Liver (tissue), 9 donors: ENCODE results near the gene TMEM125. TPM values are rescaled to one million over a fixed set of nuclear protein-coding genes. Genes with fewer than 3 reads are reported as not detected.

Source experiments
- DNase-seq: peaks from one replicate; pipeline ENCODE4 v3.0.0-alpha.2; 2017; ENCODE audit warnings: low spot score
- H3K27ac ChIP-seq, 2 donors: one replicate each; pipeline ENCODE4 v1.7.0; 2013; ENCODE audit warnings: inconsistent platforms in 2 of 2, low read length in 2 of 2, control low read depth in 1 of 2, low read depth in 1 of 2, mild to moderate bottlenecking in 1 of 2
- H3K27me3 ChIP-seq, 4 donors: one replicate each; pipeline versions ENCODE4 v1.6.1 to v1.7.0; 2013; ENCODE audit warnings: low read length in 3 of 4, inconsistent platforms in 1 of 4, mild to moderate bottlenecking in 1 of 4, moderate library complexity in 1 of 4; ENCODE audit not compliant: control insufficient read depth in 4 of 4, insufficient read depth in 4 of 4
- H3K36me3 ChIP-seq, 4 donors: one replicate each; pipeline versions ENCODE4 v1.6.1 to v1.7.0; 2013; ENCODE audit warnings: low read length in 3 of 4, mild to moderate bottlenecking in 3 of 4, low read depth in 1 of 4, moderate library complexity in 1 of 4; ENCODE audit not compliant: control insufficient read depth in 4 of 4, insufficient read depth in 3 of 4
- H3K4me1 ChIP-seq, 4 donors: one replicate each; pipeline versions ENCODE4 v1.6.1 to v1.7.0; 2013; ENCODE audit warnings: low read length in 3 of 4, mild to moderate bottlenecking in 3 of 4, moderate library complexity in 1 of 4; ENCODE audit not compliant: control insufficient read depth in 4 of 4, insufficient read depth in 4 of 4
- H3K4me3 ChIP-seq, 3 donors: one replicate each; pipeline versions ENCODE4 v1.6.1 to v1.7.0; 2013; ENCODE audit warnings: low read length in 3 of 3, control low read depth in 1 of 3, low read depth in 1 of 3, mild to moderate bottlenecking in 1 of 3
- H3K9ac ChIP-seq, 2 donors: one replicate each; pipeline ENCODE4 v1.7.0; 2013; ENCODE audit warnings: low read length in 2 of 2, mild to moderate bottlenecking in 2 of 2, moderate library complexity in 2 of 2, control low read depth in 1 of 2, low read depth in 1 of 2
- H3K9me3 ChIP-seq, 4 donors: one replicate each; pipeline versions ENCODE4 v1.6.1 to v1.7.0; 2013; ENCODE audit warnings: low read length in 3 of 4; ENCODE audit not compliant: control insufficient read depth in 4 of 4
- EGR1 ChIP-seq, 2 donors: IDR thresholded peaks; 2 replicates each; pipeline ENCODE4 v1.6.1; 2016 to 2018; ENCODE audit warnings: antibody characterized with exemption in 2 of 2, low read depth in 2 of 2
- FOXA1 ChIP-seq: IDR thresholded peaks from 2 replicates; pipeline ENCODE4 v1.6.1; 2016; ENCODE audit warnings: antibody characterized with exemption
- FOXA2 ChIP-seq: IDR thresholded peaks from 2 replicates; pipeline ENCODE4 v1.6.1; 2016; ENCODE audit warnings: antibody characterized with exemption
- GABPA ChIP-seq, 2 donors: IDR thresholded peaks in 1 of 2; conservative IDR thresholded peaks in 1 of 2; 2 replicates each; pipeline ENCODE4 v1.6.1; 2016; ENCODE audit warnings: antibody characterized with exemption in 2 of 2, mild to moderate bottlenecking in 1 of 2, moderate library complexity in 1 of 2
- HNF4A ChIP-seq, 2 donors: conservative IDR thresholded peaks; 2 replicates each; pipeline ENCODE4 v1.6.1; 2016; ENCODE audit warnings: antibody characterized with exemption in 2 of 2, mild to moderate bottlenecking in 2 of 2
- HNF4G ChIP-seq: IDR thresholded peaks from 2 replicates; pipeline ENCODE4 v1.6.1; 2016; ENCODE audit warnings: antibody characterized with exemption
- NR2F2 ChIP-seq: IDR thresholded peaks from 2 replicates; pipeline ENCODE4 v1.6.1; 2016; ENCODE audit warnings: antibody characterized with exemption
- RAD21 ChIP-seq, 2 donors: IDR thresholded peaks; 2 replicates each; pipeline ENCODE4 v1.6.1; 2016; ENCODE audit warnings: antibody characterized with exemption in 2 of 2, mild to moderate bottlenecking in 2 of 2
- RXRA ChIP-seq, 2 donors: IDR thresholded peaks; 2 replicates each; pipeline ENCODE4 v1.6.1; 2017 to 2018; ENCODE audit warnings: antibody characterized with exemption in 2 of 2, mild to moderate bottlenecking in 1 of 2
- SP1 ChIP-seq: IDR thresholded peaks from 2 replicates; pipeline ENCODE4 v1.6.1; 2018; ENCODE audit warnings: antibody characterized with exemption, mild to moderate bottlenecking
- TAF1 ChIP-seq: conservative IDR thresholded peaks from 2 replicates; pipeline ENCODE4 v1.6.1; 2016; ENCODE audit warnings: antibody characterized with exemption, mild to moderate bottlenecking
- YY1 ChIP-seq: IDR thresholded peaks from 2 replicates; pipeline ENCODE4 v1.6.1; 2016; ENCODE audit warnings: antibody characterized with exemption, mild to moderate bottlenecking
- WGBS: extraction: QIAGEN DNeasy Blood & Tissue Kit; methylation state at CpG from one replicate; pipeline ENCODE4 v1.1.7; 2013; 5-methylcytosine and 5-hydroxymethylcytosine counted together
- polyA plus RNA-seq, 2 donors: library from polyadenylated mRNA; stranded (reverse) in 1 of 2; unstranded in 1 of 2; fragments of 200-250 nt in 1 of 2; fragments of >200 nt in 1 of 2; fragmentation: Nextera tagmentation in 1 of 2; extraction: Ambion mirVana in 1 of 2; gene quantifications; one replicate each; pipeline versions ENCODE4 v1.2.1 to v1.2.3, GENCODE V29; 2013 to 2015
- total RNA-seq, 2 donors: library from RNA; depleted of rRNA; stranded (reverse); fragments of >200 nt; gene quantifications; one replicate each; pipeline ENCODE4 v1.2.3, GENCODE V29; 2014
- TF ChIP-seq, protein P1 (sequence below): fragments of 150-350 bp; IDR thresholded peaks from 2 replicates; pipeline ENCODE4 v1.5.1; 2017; ENCODE audit warnings: improper control_type of control experiment, low read depth, low read length; ENCODE audit not compliant: missing input control
- TF ChIP-seq, protein P2 (sequence below): IDR thresholded peaks from 2 replicates; pipeline ENCODE4 v1.6.1; 2016; ENCODE audit warnings: antibody characterized with exemption
- TF ChIP-seq, protein P3 (sequence below): IDR thresholded peaks from 2 replicates; pipeline ENCODE4 v1.6.1; 2016; ENCODE audit warnings: antibody characterized with exemption
- TF ChIP-seq, protein P4 (sequence below): IDR thresholded peaks from 2 replicates; pipeline ENCODE4 v1.6.1; 2016; ENCODE audit warnings: antibody characterized with exemption, mild to moderate bottlenecking
- donor health status: healthy.
- donor health status: healthy.
- donor health status: healthy.
- donor health status: healthy.
- donor health status: healthy.

TMEM125 gene
- total and polyA plus RNA-seq, 4 donors, result 0.21 to 1.0 (median 0.69) TPM

DNA sequence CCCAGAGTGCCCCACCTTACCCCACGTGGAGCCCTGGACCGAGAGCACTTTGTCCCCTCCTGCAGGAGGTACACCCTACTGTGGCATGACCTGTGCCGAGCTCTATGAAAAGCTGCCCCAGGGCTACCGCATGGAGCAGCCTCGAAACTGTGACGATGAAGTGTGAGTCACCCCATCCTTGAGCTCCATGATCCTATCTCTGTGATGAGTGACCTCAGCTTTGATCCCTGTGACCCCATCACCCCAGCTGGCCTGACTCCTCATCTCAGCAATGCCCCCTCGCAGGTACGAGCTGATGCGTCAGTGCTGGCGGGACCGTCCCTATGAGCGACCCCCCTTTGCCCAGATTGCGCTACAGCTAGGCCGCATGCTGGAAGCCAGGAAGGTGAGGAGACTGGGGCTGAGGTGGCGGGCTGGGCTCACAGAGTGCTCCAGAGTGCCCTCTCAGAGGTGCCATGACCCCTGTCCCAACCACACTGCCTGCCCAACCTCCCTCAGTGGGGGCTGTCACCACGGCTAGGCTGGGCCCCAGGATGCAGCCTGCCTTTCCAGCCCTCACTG lies 51.6 kb downstream of the TMEM125 start:
- Histone ChIP-seq H3K27ac (no peak overlapping the region), H3K27me3 (no peaks in the 10 kb centered on the region), H3K4me3 (no peak overlapping the region), H3K36me3 (peaks cover 0 to 5% (median 0%) of the 10 kb centered on the region in 4 donors), H3K9me3 (no peaks in the 10 kb centered on the region), H3K9ac (no peak overlapping the region), H3K4me1 (no peaks in the 10 kb centered on the region)
- 97% methylated on average over 16 of the region's 16 CpGs for WGBS
- no peak for DNase-seq
- TF ChIP-seq NR2F2 (no peak), RXRA (IDR thresholded peaks at IDR 0.05) (no peak), FOXA1 (no peak), HNF4G (no peak), EGR1 (IDR thresholded peaks at IDR 0.05; ENCODE audit: low read depth in 2 of 2) (no peak), GABPA (IDR thresholded peaks at IDR 0.05 in 1 of 2, conservative IDR thresholded peaks at IDR 0.05 in 1 of 2) (no peak), YY1 (no peak)
- TF ChIP-seq, protein P1, sequence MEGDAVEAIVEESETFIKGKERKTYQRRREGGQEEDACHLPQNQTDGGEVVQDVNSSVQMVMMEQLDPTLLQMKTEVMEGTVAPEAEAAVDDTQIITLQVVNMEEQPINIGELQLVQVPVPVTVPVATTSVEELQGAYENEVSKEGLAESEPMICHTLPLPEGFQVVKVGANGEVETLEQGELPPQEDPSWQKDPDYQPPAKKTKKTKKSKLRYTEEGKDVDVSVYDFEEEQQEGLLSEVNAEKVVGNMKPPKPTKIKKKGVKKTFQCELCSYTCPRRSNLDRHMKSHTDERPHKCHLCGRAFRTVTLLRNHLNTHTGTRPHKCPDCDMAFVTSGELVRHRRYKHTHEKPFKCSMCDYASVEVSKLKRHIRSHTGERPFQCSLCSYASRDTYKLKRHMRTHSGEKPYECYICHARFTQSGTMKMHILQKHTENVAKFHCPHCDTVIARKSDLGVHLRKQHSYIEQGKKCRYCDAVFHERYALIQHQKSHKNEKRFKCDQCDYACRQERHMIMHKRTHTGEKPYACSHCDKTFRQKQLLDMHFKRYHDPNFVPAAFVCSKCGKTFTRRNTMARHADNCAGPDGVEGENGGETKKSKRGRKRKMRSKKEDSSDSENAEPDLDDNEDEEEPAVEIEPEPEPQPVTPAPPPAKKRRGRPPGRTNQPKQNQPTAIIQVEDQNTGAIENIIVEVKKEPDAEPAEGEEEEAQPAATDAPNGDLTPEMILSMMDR, result no peak

DNA sequence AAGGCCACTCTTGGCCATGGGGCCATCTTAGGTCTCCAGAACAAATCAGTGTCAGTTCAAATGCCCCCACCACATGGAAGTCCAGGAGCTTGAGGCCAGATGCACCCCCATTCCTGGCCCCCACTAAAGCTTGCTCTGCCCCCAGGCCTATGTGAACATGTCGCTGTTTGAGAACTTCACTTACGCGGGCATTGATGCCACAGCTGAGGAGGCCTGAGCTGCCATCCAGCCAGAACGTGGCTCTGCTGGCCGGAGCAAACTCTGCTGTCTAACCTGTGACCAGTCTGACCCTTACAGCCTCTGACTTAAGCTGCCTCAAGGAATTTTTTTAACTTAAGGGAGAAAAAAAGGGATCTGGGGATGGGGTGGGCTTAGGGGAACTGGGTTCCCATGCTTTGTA lies 52.7 kb downstream of the TMEM125 start:
- 98% methylated on average over 5 of the region's 5 CpGs for whole genome bisulfite sequencing
- Histone ChIP-seq H3K27me3 (no peaks in the 10 kb centered on the region), H3K9ac (no peak overlapping the region), H3K36me3 (peaks cover 0 to 5% (median 0%) of the 10 kb centered on the region in 4 donors), H3K4me3 (no peak overlapping the region), H3K27ac (no peak overlapping the region), H3K4me1 (no peaks in the 10 kb centered on the region), H3K9me3 (no peaks in the 10 kb centered on the region)
- DNase-seq, result no peak
- TF ChIP-seq, protein P2, sequence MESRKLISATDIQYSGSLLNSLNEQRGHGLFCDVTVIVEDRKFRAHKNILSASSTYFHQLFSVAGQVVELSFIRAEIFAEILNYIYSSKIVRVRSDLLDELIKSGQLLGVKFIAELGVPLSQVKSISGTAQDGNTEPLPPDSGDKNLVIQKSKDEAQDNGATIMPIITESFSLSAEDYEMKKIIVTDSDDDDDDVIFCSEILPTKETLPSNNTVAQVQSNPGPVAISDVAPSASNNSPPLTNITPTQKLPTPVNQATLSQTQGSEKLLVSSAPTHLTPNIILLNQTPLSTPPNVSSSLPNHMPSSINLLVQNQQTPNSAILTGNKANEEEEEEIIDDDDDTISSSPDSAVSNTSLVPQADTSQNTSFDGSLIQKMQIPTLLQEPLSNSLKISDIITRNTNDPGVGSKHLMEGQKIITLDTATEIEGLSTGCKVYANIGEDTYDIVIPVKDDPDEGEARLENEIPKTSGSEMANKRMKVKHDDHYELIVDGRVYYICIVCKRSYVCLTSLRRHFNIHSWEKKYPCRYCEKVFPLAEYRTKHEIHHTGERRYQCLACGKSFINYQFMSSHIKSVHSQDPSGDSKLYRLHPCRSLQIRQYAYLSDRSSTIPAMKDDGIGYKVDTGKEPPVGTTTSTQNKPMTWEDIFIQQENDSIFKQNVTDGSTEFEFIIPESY, result no peak
- TF ChIP-seq HNF4A (conservative IDR thresholded peaks at IDR 0.05) (no peak), SP1 (no peak), RXRA (IDR thresholded peaks at IDR 0.05) (no peak), NR2F2 (no peak), TAF1 (no peak), YY1 (no peak), GABPA (IDR thresholded peaks at IDR 0.05 in 1 of 2, conservative IDR thresholded peaks at IDR 0.05 in 1 of 2) (no peak), FOXA2 (no peak), RAD21 (IDR thresholded peaks at IDR 0.05) (no peak)
- TF ChIP-seq, protein P3, sequence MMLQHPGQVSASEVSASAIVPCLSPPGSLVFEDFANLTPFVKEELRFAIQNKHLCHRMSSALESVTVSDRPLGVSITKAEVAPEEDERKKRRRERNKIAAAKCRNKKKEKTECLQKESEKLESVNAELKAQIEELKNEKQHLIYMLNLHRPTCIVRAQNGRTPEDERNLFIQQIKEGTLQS, result no peak
- TF ChIP-seq, protein P4, sequence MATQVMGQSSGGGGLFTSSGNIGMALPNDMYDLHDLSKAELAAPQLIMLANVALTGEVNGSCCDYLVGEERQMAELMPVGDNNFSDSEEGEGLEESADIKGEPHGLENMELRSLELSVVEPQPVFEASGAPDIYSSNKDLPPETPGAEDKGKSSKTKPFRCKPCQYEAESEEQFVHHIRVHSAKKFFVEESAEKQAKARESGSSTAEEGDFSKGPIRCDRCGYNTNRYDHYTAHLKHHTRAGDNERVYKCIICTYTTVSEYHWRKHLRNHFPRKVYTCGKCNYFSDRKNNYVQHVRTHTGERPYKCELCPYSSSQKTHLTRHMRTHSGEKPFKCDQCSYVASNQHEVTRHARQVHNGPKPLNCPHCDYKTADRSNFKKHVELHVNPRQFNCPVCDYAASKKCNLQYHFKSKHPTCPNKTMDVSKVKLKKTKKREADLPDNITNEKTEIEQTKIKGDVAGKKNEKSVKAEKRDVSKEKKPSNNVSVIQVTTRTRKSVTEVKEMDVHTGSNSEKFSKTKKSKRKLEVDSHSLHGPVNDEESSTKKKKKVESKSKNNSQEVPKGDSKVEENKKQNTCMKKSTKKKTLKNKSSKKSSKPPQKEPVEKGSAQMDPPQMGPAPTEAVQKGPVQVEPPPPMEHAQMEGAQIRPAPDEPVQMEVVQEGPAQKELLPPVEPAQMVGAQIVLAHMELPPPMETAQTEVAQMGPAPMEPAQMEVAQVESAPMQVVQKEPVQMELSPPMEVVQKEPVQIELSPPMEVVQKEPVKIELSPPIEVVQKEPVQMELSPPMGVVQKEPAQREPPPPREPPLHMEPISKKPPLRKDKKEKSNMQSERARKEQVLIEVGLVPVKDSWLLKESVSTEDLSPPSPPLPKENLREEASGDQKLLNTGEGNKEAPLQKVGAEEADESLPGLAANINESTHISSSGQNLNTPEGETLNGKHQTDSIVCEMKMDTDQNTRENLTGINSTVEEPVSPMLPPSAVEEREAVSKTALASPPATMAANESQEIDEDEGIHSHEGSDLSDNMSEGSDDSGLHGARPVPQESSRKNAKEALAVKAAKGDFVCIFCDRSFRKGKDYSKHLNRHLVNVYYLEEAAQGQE, result no peak

Other genes starting within 250 kb of the TMEM125 start
- gene EBNA1BP2, start 97.7 kb upstream of the TMEM125 start, total RNA-seq, result 10 to 100 TPM; 25.6 to 38.5 TPM
- 10 to 100 TPM; 44.8 to 90.6 TPM for gene EBNA1BP2, start 97.7 kb upstream of the TMEM125 start, polyA plus RNA-seq
- gene CFAP57, start 97.7 kb upstream of the TMEM125 start, total RNA-seq, result under 1 TPM; under 0.01 to 0.19 TPM
- 10 to 100 TPM in 1 of 2 donors, under 1 TPM in 1; 0.01 to 14.5 TPM for gene CFAP57, start 97.7 kb upstream of the TMEM125 start, polyA plus RNA-seq
- gene C1orf210, start 15.6 kb downstream of the TMEM125 start, total RNA-seq, result 1 to 10 TPM in 1 of 2 donors, under 1 TPM in 1; 0.75 to 5.0 TPM
- 1 to 10 TPM in 1 of 2 donors, under 1 TPM in 1; 0.80 to 1.7 TPM for gene C1orf210, start 15.6 kb downstream of the TMEM125 start, polyA plus RNA-seq
- 10 to 100 TPM; 10.4 to 17.6 TPM for gene TIE1, start 31.0 kb downstream of the TMEM125 start, total RNA-seq
- 1 to 10 TPM; 3.6 to 7.3 TPM for gene TIE1, start 31.0 kb downstream of the TMEM125 start, polyA plus RNA-seq
- 1 to 10 TPM in 1 of 2 donors, not detected in 1; 1.0 TPM for gene MPL, start 67.8 kb downstream of the TMEM125 start, total RNA-seq
- gene MPL, start 67.8 kb downstream of the TMEM125 start, polyA plus RNA-seq, result under 1 TPM in 1 of 2 donors, not detected in 1; 0.03 TPM
- 10 to 100 TPM in 1 of 2 donors, under 1 TPM in 1; 0.25 to 73.4 TPM for gene CDC20, start 89.0 kb downstream of the TMEM125 start, total RNA-seq
- gene CDC20, start 89.0 kb downstream of the TMEM125 start, polyA plus RNA-seq, result 1 to 10 TPM; 2.0 to 4.9 TPM
- 10 to 100 TPM; 12.8 to 50.3 TPM for gene ELOVL1, start 98.0 kb downstream of the TMEM125 start, total RNA-seq
- gene ELOVL1, start 98.0 kb downstream of the TMEM125 start, polyA plus RNA-seq, result 10 to 100 TPM; 25.2 to 45.4 TPM
- gene MED8, start 119.8 kb downstream of the TMEM125 start, total RNA-seq, result 10 to 100 TPM; 26.2 to 37.6 TPM
- gene MED8, start 119.8 kb downstream of the TMEM125 start, polyA plus RNA-seq, result 10 to 100 TPM; 26.6 to 31.6 TPM
- gene SZT2, start 119.9 kb downstream of the TMEM125 start, total RNA-seq, result 10 to 100 TPM; 18.4 to 31.0 TPM
- 1 to 10 TPM; 4.8 to 5.4 TPM for gene SZT2, start 119.9 kb downstream of the TMEM125 start, polyA plus RNA-seq
- gene HYI, start 183.9 kb downstream of the TMEM125 start, total RNA-seq, result 10 to 100 TPM; 26.9 to 27.0 TPM
- 10 to 100 TPM; 32.7 to 34.9 TPM for gene HYI, start 183.9 kb downstream of the TMEM125 start, polyA plus RNA-seq